Activated T-cell treated with anti-CD3 and anti-CD28 coated beads, Interleukin-2, amount 50 U/mL, for 4 hours (primary cell): ENCODE measurements around the gene BCAS1. TPM values are rescaled to one million over a fixed set of nuclear protein-coding genes. Genes with fewer than 3 reads are reported as not detected.
A peak's percentile ranks its signal among the peaks of the same experiment; 100 is the strongest.

Source experiments
- ATAC-seq, 2 donors: fragments of 200-7000 bp; cut with Tn5 transposase; one replicate each; pipeline ENCODE4 v1.10.0; 2021
- DNase-seq: peaks from one replicate; pipeline ENCODE4 v3.0.0-alpha.2; 2020
- H3K27me3 Mint-ChIP-seq: one replicate; pipeline ENCODE4 v1.8.0; 2021; ENCODE audit warnings: low read depth, mixed read lengths
- H3K36me3 Mint-ChIP-seq: one replicate; pipeline ENCODE4 v1.8.0; 2022; ENCODE audit warnings: mixed read lengths; ENCODE audit not compliant: insufficient read depth
- H3K4me1 Mint-ChIP-seq: one replicate; pipeline ENCODE4 v1.8.0; 2021; ENCODE audit warnings: low read depth, mixed read lengths
- H3K4me3 Mint-ChIP-seq: one replicate; pipeline ENCODE4 v1.8.0; 2021; ENCODE audit warnings: mild to moderate bottlenecking, moderate library complexity, mixed read lengths
- H3K9me3 Mint-ChIP-seq: one replicate; pipeline ENCODE4 v1.8.0; 2021; ENCODE audit warnings: mixed read lengths
- total RNA-seq, 3 donors: library from RNA; stranded (reverse); gene quantifications; one replicate each; pipeline ENCODE4 v1.2.1, GENCODE V29; 2021

Gene BCAS1
- total RNA-seq, 3 donors from 2014 or later, result 0.40 TPM; not detected in 2

DNA sequence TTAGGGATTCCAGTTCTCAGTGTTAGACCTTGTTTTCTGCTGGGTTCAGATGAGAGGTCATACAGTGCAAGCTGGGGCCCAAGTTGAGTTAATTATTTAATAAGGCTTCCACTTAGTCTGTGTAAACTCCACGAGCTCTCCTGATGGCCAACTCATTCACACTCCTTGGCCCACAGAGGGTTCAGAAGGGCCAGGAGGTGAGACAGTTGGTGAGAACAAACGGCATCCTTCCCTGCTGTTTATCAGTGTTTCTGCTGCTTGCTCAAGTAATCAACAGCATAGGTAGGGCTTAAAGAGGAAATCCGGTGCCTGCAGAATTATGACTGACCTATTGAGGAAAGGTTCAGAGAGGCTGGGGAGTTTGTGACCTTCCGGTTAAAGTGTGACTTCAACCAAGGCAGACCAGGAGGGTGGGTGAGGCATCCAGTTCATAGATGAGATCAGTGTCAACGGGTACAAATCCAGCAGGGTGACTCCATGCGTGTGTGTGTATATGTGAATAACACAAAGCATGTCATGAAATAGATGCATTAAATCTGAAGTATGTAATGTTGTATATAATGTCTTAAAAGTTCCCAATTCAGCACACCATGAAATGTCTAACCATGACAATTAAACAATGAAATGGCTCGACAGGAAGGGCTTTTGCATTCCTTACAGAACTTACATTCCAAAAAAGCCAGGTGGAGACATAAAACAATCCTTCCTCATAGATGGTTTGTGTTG is 37.4 kb upstream of the BCAS1 start:
- Mint-ChIP-seq H3K27me3 (peaks cover 11% of the 10 kb centered on the region), H3K9me3 (no peaks in the 10 kb centered on the region), H3K36me3 (no peaks in the 10 kb centered on the region), H3K4me1 (no peaks in the 10 kb centered on the region), H3K4me3 (no peak overlapping the region)
- ATAC-seq, result no peak
- DNase-seq, result no peak

DNA sequence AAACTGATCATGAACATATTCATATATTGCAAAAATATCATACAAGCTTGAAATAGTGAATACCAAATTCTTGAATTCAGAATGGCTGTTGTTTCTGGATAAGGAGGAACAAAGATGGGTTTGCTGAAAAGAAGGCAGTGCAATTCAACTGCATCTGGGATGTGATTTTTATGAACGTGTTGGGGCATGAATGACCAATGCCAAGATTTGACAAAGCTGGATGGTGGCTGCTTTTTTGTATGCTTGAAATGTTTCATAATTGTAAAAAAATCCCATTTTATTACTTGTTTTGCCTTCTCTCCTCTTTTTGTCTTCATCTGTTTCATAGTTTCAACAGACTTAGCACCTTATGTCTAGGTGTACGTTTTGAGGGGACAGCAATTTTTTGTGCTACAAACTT is 36.8 kb upstream of the BCAS1 start:
- Mint-ChIP-seq H3K36me3 (no peaks in the 10 kb centered on the region), H3K4me3 (no peak overlapping the region), H3K9me3 (no peaks in the 10 kb centered on the region), H3K4me1 (no peaks in the 10 kb centered on the region), H3K27me3 (peaks cover 10% of the 10 kb centered on the region)
- no peak for DNase-seq
- no peak for ATAC-seq

DNA sequence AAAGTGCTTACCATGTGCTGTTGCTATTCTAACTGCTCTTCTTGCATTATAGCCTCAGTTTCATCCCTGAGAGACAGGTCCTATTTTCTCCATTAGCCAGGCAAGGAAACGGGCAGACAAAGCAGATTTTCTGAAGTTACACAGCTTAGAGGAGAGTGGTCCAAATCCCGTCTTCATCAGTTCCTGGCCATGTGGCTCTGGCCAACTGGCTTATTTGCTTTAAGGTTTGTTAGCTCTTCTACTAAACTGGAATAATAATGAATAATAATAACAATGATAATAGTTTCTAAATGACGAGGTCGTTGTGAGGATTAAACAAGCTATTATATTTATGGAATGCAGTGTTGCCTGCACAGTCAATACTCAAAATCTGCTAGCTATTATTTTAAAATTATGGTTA is 35.8 kb upstream of the BCAS1 start:
- Mint-ChIP-seq H3K9me3 (no peaks in the 10 kb centered on the region), H3K36me3 (no peaks in the 10 kb centered on the region), H3K4me1 (no peaks in the 10 kb centered on the region), H3K4me3 (no peak overlapping the region), H3K27me3 (peaks cover 8% of the 10 kb centered on the region)
- no peak for ATAC-seq
- DNase-seq, result no peak

DNA sequence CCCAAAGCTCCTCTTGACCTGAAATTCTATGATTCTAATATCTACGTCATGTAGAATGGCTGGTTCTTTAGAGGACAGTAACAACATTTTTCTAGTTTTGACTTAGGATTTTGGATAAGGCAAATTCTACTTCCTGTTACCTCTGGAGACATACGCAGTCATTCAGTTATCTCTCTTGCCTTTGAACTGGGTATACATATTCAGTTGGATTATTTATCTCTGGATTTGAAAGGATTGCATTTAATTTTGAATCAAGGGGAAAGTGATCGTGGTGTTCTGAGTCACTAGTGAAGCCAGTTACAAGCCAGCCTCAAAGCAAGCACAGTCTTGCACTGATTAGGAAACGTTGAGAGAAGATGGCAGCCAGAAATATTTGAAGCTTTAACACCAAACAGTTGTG is 35.3 kb upstream of the BCAS1 start:
- H3K9me3 Mint-ChIP-seq, result no peaks in the 10 kb centered on the region
- H3K27me3 Mint-ChIP-seq, result peaks cover 8% of the 10 kb centered on the region
- no peak for DNase-seq
- H3K36me3 Mint-ChIP-seq, result no peaks in the 10 kb centered on the region
- no peak for ATAC-seq
- no peak overlapping the region for H3K4me3 Mint-ChIP-seq
- H3K4me1 Mint-ChIP-seq, result no peaks in the 10 kb centered on the region

DNA sequence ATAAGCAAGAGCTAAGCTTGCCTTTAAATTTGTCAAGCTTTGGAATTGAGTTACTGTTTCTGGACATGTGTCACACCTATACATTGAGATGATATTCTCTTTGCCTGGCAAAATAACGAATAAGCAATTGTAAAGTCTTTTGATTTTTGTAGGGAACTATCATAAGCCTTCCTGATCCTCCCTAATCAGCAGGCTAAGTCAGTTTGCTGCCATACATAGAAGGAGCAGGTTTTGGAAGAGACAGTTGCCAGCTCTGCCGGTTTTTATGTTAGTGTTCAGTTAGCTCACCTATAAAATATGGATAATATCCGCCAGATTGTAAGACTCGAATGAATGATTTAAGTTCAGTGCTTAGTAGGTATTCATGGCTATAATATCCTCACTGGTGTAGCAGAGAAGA is 34.4 kb upstream of the BCAS1 start:
- H3K4me1 Mint-ChIP-seq, result no peaks in the 10 kb centered on the region

GRCh38 chr20:54103762-54104600 is 33.6 kb upstream of the BCAS1 start:
- Mint-ChIP-seq H3K4me3 (no peak overlapping the region), H3K36me3 (no peaks in the 10 kb centered on the region), H3K27me3 (peaks cover 8% of the 10 kb centered on the region), H3K9me3 (no peaks in the 10 kb centered on the region), H3K4me1 (no peaks in the 10 kb centered on the region)
- ATAC-seq (no peak), DNase-seq (no peak)

More for the DNA sequence above, 34.4 kb upstream of the BCAS1 start:
- DNase-seq, result no peak
- Mint-ChIP-seq H3K27me3 (peaks cover 8% of the 10 kb centered on the region), H3K36me3 (no peaks in the 10 kb centered on the region), H3K4me3 (no peak overlapping the region), H3K9me3 (no peaks in the 10 kb centered on the region)
- ATAC-seq, result no peak

GRCh38 chr20:54103067-54103761 is 32.8 kb upstream of the BCAS1 start:
- peaks cover 8% of the 10 kb centered on the region for H3K27me3 Mint-ChIP-seq
- H3K9me3 Mint-ChIP-seq, result no peaks in the 10 kb centered on the region
- H3K4me1 Mint-ChIP-seq, result no peaks in the 10 kb centered on the region
- H3K4me3 Mint-ChIP-seq, result no peak overlapping the region
- ATAC-seq (peak; percentile 59 to 62), DNase-seq (peak; percentile 68)
- H3K36me3 Mint-ChIP-seq, result no peaks in the 10 kb centered on the region

DNA sequence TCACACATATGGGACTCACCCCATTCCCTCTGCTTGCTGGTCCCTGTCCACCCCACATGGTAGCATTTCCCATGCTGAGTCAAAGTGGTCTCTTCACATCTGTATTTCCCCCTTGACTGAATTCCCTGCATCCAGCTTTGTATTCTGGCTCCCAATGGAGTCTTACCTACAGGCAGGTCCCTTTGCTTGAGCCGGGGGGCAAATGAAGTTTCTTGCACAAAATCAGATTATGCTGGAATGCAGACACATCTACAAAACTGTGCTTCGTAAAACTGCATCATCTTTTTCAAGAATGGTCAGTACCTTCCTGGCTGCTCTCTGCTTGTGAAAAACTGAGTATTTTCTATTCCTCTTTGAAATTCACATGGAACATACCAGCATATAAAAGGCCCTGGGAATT is 32.1 kb upstream of the BCAS1 start:
- no peaks in the 10 kb centered on the region for H3K4me1 Mint-ChIP-seq
- ATAC-seq (no peak), DNase-seq (no peak)
- H3K36me3 Mint-ChIP-seq, result no peaks in the 10 kb centered on the region
- H3K27me3 Mint-ChIP-seq, result peaks cover 8% of the 10 kb centered on the region
- no peak overlapping the region for H3K4me3 Mint-ChIP-seq
- no peaks in the 10 kb centered on the region for H3K9me3 Mint-ChIP-seq

DNA sequence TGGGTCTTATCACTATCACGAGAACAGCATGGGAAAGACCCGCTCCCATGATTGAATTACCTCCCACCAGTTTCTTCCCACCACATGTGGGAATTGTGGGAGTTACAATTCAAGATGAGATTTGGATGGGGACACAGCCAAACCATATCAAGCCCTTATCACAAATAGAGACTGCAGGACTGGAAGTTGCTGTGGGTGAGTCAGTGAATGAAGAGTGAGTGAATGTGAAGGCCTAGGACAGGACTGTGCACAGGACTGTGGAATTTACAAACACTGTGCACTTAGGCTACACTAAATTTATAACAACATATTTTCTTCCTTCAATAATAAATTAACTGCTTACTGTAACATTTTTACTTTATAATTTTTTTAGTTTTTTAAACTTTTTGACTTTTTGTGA is 30.2 kb upstream of the BCAS1 start:
- no peaks in the 10 kb centered on the region for H3K9me3 Mint-ChIP-seq
- H3K4me1 Mint-ChIP-seq, result no peaks in the 10 kb centered on the region
- ATAC-seq, result no peak
- no peak for DNase-seq
- H3K27me3 Mint-ChIP-seq, result peaks cover 9% of the 10 kb centered on the region
- H3K4me3 Mint-ChIP-seq, result no peak overlapping the region
- H3K36me3 Mint-ChIP-seq, result no peaks in the 10 kb centered on the region

DNA sequence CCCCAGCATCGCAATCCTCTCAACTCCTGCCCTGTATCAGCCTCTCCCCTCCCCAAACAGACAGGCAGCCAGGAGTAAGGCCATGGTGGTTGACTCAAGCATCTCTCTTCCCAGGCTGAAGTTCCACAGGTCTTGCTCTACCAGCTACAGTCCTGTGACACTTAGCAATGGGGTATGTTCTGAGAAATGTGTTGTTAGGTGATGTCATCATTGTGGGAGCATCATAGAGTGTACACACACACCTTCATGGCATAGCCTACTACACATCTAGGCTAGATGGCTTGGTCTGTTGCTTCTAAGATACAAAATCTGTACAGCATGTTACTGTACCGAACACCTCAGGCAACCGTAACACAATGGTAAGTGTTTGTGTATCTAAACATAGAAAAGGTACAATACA is 29.5 kb upstream of the BCAS1 start:
- H3K4me1 Mint-ChIP-seq, result no peaks in the 10 kb centered on the region
- no peaks in the 10 kb centered on the region for H3K36me3 Mint-ChIP-seq
- H3K9me3 Mint-ChIP-seq, result no peaks in the 10 kb centered on the region
- H3K27me3 Mint-ChIP-seq, result peaks cover 9% of the 10 kb centered on the region
- no peak for ATAC-seq
- no peak for DNase-seq
- no peak overlapping the region for H3K4me3 Mint-ChIP-seq

- Mint-ChIP-seq H3K9me3 (no peaks in the 10 kb centered on the region), H3K4me3 (no peak overlapping the region), H3K4me1 (no peaks in the 10 kb centered on the region), H3K36me3 (no peaks in the 10 kb centered on the region), H3K27me3 (peaks cover 5% of the 10 kb centered on the region)
- DNase-seq (no peak), ATAC-seq (no peak)
These were observed 27.7 kb upstream of the BCAS1 start for GRCh38 chr20:54098047-54098446.

GRCh38 chr20:54097236-54097529 is 26.8 kb upstream of the BCAS1 start:
- peaks cover 7% of the 10 kb centered on the region for H3K27me3 Mint-ChIP-seq
- no peaks in the 10 kb centered on the region for H3K36me3 Mint-ChIP-seq
- H3K4me1 Mint-ChIP-seq, result no peaks in the 10 kb centered on the region
- no peaks in the 10 kb centered on the region for H3K9me3 Mint-ChIP-seq
- DNase-seq (no peak), ATAC-seq (no peak)
- no peak overlapping the region for H3K4me3 Mint-ChIP-seq

GRCh38 chr20:54095824-54096223 is 25.4 kb upstream of the BCAS1 start:
- Mint-ChIP-seq H3K4me1 (no peaks in the 10 kb centered on the region), H3K27me3 (peaks cover 8% of the 10 kb centered on the region), H3K4me3 (no peak overlapping the region), H3K36me3 (no peaks in the 10 kb centered on the region), H3K9me3 (no peaks in the 10 kb centered on the region)
- no peak for ATAC-seq
- no peak for DNase-seq

DNA sequence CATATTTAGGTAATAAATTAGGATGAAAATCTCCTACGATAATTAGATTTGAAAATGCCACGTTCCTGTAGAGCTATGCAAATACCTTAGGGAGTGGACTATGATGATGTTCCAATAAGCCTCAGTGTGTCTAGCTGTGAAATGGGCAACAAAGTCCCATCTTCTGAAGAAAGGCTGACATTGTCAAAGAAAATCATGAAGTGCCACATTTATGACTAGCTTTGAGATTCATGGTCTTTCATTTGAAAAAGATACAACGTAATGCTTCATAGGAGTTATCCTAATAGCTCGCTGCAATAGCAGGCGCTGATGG is 23.8 kb upstream of the BCAS1 start:
- DNase-seq, result no peak
- Mint-ChIP-seq H3K36me3 (no peaks in the 10 kb centered on the region), H3K4me3 (no peak overlapping the region), H3K4me1 (no peaks in the 10 kb centered on the region), H3K9me3 (no peaks in the 10 kb centered on the region), H3K27me3 (peaks cover 8% of the 10 kb centered on the region)
- ATAC-seq, result no peak
